T follicular helper cell (primary cell): ENCODE measurements around the gene ALDH1L1.

Source experiments
- DNase-seq: peaks from one replicate; pipeline ENCODE4 v3.0.0-alpha.2; 2020; ENCODE audit warnings: low read depth
- total RNA-seq, 2 experiments: gene quantifications; one replicate each; lab custom pipeline; 2026; lab: John Stamatoyannopoulos, UW

Gene ALDH1L1
- 0 to 0.06 reads per million in 2 experiments for total RNA-seq

- no peak for DNase-seq
Measured at GRCh38 chr3:126180477-126181397, at the start of gene ALDH1L1. ALDH1L1 (minus strand) TSS chr3:126180586; CDS start chr3:126160979, 19,607 bp downstream.

GRCh38 chr3:126226374-126226773 is 46.0 kb upstream of the ALDH1L1 start:
- DNase-seq, result no peak

DNA sequence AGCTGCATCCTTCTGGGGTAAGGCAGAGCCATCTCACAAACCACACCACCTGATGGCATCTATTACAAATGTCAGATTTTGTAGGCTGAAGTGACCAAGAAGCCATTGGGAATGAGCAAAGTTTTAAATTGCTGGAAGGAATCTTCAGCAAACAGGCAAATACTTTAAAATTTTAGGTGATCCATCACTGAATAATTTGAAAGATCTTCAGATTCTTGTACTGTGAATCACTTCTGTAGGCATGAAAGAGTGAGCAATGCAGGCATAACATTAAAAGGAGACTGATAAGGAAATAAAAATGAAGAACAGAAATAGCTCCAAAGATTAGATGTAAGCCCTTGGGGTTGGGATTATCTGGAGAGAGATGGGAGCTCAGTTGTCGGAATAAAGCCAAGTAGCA is 36.0 kb upstream of the ALDH1L1 start:
- DNase-seq, result no peak

GRCh38 chr3:126213379-126214028 is 33.1 kb upstream of the ALDH1L1 start:
- DNase-seq, result no peak

GRCh38 chr3:126212620-126213378 is 32.4 kb upstream of the ALDH1L1 start:
- DNase-seq, result no peak

DNA sequence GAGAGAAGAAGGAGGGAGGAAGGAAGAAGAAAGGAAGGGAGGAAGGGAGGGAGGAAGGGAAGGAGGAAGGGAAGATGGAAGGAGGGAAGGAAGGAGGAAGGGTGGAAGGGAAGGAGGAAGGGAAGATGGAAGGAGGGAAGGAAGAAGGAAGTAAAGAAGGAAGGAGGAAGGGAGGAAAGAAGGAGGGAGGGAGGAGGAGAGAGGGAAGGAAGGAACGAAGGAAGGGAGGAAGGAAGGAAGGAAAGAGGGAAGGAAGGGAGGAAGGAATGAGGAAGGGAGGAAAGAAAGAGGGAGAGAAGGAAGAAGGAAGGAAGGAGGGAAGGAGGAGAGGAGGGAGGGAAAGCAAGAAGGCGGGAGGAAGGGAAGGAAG is 31.8 kb upstream of the ALDH1L1 start:
- no peak for DNase-seq

GRCh38 chr3:126211569-126211968 is 31.2 kb upstream of the ALDH1L1 start:
- no peak for DNase-seq

- no peak for DNase-seq
Measured at GRCh38 chr3:126210606-126211005, 30.2 kb upstream of the ALDH1L1 start.

DNA sequence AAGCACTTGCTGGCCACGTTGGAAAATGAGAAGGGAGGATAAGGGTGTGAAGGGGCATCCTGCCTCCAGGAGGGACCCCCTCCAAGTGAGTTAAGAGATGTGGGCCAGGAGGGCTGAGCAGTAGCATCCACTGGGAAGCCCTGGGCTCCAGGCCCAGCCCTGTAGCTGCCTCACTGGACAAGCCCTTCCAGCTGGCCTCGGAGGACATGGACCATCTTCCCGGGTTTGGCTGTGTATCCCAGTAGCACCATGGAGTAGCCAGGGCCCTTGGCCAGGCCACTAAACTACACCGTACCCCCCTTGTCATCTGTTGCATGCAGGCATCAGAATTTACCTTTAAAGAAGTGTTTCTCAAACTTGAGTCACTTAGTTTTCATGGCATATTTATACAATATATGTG is 29.4 kb upstream of the ALDH1L1 start:
- no peak for DNase-seq

GRCh38 chr3:126208606-126209256 is 28.3 kb upstream of the ALDH1L1 start:
- no peak for DNase-seq

GRCh38 chr3:126208182-126208581 is 27.8 kb upstream of the ALDH1L1 start:
- no peak for DNase-seq

GRCh38 chr3:126207166-126207565 is 26.8 kb upstream of the ALDH1L1 start:
- no peak for DNase-seq

GRCh38 chr3:126205717-126206655 is 25.6 kb upstream of the ALDH1L1 start:
- no peak for DNase-seq

DNA sequence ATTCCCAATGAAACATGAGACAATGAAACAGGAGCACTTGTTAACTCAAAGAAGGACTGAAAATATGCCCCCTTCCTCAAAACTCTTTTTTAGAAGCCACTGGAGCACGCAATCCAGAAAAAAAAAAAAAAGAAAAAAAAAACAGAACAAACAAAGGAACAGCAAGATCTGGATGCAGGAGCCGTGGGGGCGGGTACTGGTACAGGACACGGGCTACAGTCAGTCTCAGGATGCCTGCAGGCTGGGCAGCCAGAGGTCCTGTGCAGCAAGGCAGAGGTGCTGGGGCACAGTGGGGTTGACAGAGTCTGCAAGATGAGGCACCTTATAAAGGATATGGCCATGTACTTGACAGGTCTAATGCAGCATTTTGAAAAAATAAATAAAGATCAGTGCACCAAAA is 22.3 kb upstream of the ALDH1L1 start:
- DNase-seq, result no peak

DNA sequence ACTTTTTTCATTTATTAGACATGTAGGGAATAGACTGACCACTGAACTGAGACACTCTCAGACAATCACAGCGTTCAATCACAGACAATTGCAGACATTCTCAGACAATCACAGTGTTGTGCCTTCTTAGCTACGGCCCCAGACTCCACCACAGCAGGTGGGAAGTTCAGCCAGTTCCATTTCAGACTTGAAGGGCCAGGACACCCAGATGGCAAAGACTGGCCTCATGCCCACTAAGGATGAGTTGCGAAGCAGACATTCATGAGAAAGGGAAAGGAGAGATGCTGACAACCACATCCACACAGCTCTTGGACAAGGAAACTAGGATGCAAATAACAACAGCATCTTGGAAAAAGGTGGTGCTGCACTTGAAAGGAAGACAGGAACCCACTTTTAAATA is 21.9 kb upstream of the ALDH1L1 start:
- DNase-seq, result no peak

DNA sequence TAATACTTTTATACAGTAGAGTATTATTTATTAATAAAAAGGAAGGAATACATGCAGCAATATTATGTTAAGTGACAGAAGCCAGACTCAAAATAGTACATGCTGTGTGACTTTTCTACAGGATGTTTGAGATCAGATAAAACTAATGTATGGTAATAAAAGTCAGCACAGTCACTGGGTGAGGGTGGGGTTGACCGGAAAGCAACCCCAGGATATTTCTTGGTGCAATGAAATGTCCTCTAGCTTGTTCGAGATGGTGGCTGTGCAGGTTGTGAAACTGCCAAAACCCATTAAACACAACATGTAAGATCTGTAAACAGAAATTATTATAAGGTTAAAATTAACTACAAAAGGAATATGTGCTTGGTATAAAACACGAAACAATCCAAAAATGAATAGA is 20.8 kb upstream of the ALDH1L1 start:
- no peak for DNase-seq

DNA sequence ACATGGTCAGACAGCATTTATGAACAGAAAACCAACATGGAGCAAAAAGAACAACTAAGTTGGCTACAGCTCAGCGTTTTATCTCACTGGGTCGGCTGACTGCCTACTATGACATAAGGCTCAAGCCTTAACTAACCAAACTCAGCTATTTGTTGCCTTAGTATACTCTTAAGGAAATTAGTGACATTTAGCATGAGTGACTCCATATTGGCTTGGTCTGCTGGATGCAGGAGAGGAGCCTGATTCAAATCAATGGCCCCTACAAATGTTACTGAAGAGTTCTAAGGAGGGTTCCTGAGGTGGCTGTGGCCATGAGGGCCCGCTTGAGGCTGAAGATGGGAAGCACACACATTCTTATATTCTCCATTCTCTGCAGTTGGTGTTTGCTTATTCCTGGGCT is 20.1 kb upstream of the ALDH1L1 start:
- no peak for DNase-seq

GRCh38 chr3:126199256-126199655 is 18.9 kb upstream of the ALDH1L1 start:
- no peak for DNase-seq

GRCh38 chr3:126197854-126198584 is 17.6 kb upstream of the ALDH1L1 start:
- peak; percentile 4 for DNase-seq

DNA sequence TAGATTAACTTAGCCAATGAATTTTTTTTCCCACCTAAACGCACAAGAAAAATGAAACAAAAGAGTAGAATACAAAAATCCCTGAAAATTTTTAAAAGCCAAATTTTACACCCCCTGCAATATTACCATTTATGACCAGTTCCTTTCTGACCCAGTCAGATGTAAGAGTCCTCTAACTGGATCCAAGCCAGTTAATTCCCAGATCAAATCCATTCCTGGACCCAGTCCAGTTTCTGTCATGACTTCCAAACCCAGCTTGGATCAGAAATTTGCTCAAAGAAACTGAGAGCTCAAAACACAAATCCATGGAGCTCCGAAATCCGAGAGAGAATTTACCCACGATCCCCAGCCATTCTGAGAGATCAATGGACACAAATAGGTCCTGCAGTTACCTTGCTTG is 17.0 kb upstream of the ALDH1L1 start:
- DNase-seq, result no peak
